ENCODE results near the gene GPR180.

Gene GPR180

GRCh38 chr13:94677799-94678198 lies 76.1 kb downstream of the GPR180 start:
- TF ChIP-seq MAX (IDR thresholded peaks at IDR 0.05; ENCODE audit: low read depth, low read length), result no peak
- no peak for TF ChIP-seq POLR2A (IDR thresholded peaks at IDR 0.05; ENCODE audit: extremely low read depth, insufficient read length)
- TF ChIP-seq MYC (IDR thresholded peaks at IDR 0.05; ENCODE audit: low read depth, low read length), result no peak
- TF ChIP-seq CTCF (IDR thresholded peaks at IDR 0.05; ENCODE audit: low read depth, low read length), result no peak
- DNase-seq (ENCODE audit: low read depth), result no peak
- no peak overlapping the region for H3K4me3 ChIP-seq (ENCODE audit: low read depth, low read length)

- H3K4me3 ChIP-seq (ENCODE audit: low read depth, low read length), result no peak overlapping the region
- no peak for DNase-seq (ENCODE audit: low read depth)
- TF ChIP-seq MAX (IDR thresholded peaks at IDR 0.05; ENCODE audit: low read depth, low read length), result no peak
- no peak for TF ChIP-seq MYC (IDR thresholded peaks at IDR 0.05; ENCODE audit: low read depth, low read length)
- TF ChIP-seq CTCF (IDR thresholded peaks at IDR 0.05; ENCODE audit: low read depth, low read length), result no peak
- TF ChIP-seq POLR2A (IDR thresholded peaks at IDR 0.05; ENCODE audit: extremely low read depth, insufficient read length), result no peak
Observed at GRCh38 chr13:94678845-94679244, 77.2 kb downstream of the GPR180 start.

- TF ChIP-seq MAX (IDR thresholded peaks at IDR 0.05; ENCODE audit: low read depth, low read length) (no peak), MYC (IDR thresholded peaks at IDR 0.05; ENCODE audit: low read depth, low read length) (no peak), CTCF (IDR thresholded peaks at IDR 0.05; ENCODE audit: low read depth, low read length) (no peak)
- DNase-seq (ENCODE audit: low read depth), result no peak
- no peak overlapping the region for H3K4me3 ChIP-seq (ENCODE audit: low read depth, low read length)
Observed at GRCh38 chr13:94679614-94680013, 78.0 kb downstream of the GPR180 start.

GRCh38 chr13:94682229-94682628 lies 80.6 kb downstream of the GPR180 start:
- no peak overlapping the region for H3K4me3 ChIP-seq (ENCODE audit: low read depth, low read length)
- no peak for TF ChIP-seq MYC (IDR thresholded peaks at IDR 0.05; ENCODE audit: low read depth, low read length)
- TF ChIP-seq MAX (IDR thresholded peaks at IDR 0.05; ENCODE audit: low read depth, low read length), result no peak
- no peak for TF ChIP-seq POLR2A (IDR thresholded peaks at IDR 0.05; ENCODE audit: extremely low read depth, insufficient read length)
- TF ChIP-seq CTCF (IDR thresholded peaks at IDR 0.05; ENCODE audit: low read depth, low read length), result no peak
- no peak for DNase-seq (ENCODE audit: low read depth)

- no peak overlapping the region for H3K4me3 ChIP-seq (ENCODE audit: low read depth, low read length)
- no peak for DNase-seq (ENCODE audit: low read depth)
- TF ChIP-seq CTCF (IDR thresholded peaks at IDR 0.05; ENCODE audit: low read depth, low read length) (no peak), POLR2A (IDR thresholded peaks at IDR 0.05; ENCODE audit: extremely low read depth, insufficient read length) (no peak), MAX (IDR thresholded peaks at IDR 0.05; ENCODE audit: low read depth, low read length) (no peak), MYC (IDR thresholded peaks at IDR 0.05; ENCODE audit: low read depth, low read length) (no peak)
Observed at GRCh38 chr13:94683409-94683808, 81.8 kb downstream of the GPR180 start.

All from NB4 (cell line).